ENCODE data around the gene DMRTB1. TPM values are rescaled to one million over a fixed set of nuclear protein-coding genes. Genes with fewer than 3 reads are reported as not detected.
A peak's percentile ranks its signal among the peaks of the same experiment; 100 is the strongest.

Gene DMRTB1
- total and polyA plus RNA-seq, 9 of the 15 experiments (the other 6 are each of a cell fraction or from before 2014, with no cell fraction given) = 0.06 to 0.35 (median 0.13) TPM; not detected in 3

- TF ChIP-seq CHD4 (IDR thresholded peaks at IDR 0.05; ENCODE audit: insufficient read depth, insufficient replicate concordance, low read depth, low read length, poor library complexity, severe bottlenecking) (no peak), CXXC5 (CRISPR knock-in tag; IDR thresholded peaks at IDR 0.05) (no peak), L3MBTL2 (IDR thresholded peaks at IDR 0.05) (peak; percentile 39; the same call in 1 of the 2 replicates), NEUROD1 (IDR thresholded peaks at IDR 0.05; ENCODE audit: borderline replicate concordance, low read depth, low read length, partially characterized antibody) (peak; percentile 10), E2F6 (IDR thresholded peaks at IDR 0.05; ENCODE audit: borderline replicate concordance in 1 of 2, extremely low read depth in 1 of 2, insufficient read depth in 1 of 2, insufficient read length in 1 of 2, low read depth in 1 of 2, low read length in 1 of 2, poor library complexity in 1 of 2, severe bottlenecking in 1 of 2) (peak in 1 of 2 experiments; percentile 10), MXI1 (IDR thresholded peaks at IDR 0.05; ENCODE audit: low read depth, low read length) (0 out of 2 replicates have a peak, but pooled peaks have one; percentile 17), ZBTB40 (IDR thresholded peaks at IDR 0.05) (no peak), ZBTB40 (CRISPR knock-in tag; IDR thresholded peaks at IDR 0.05) (no peak), SMC3 (conservative IDR thresholded peaks at IDR 0.05; ENCODE audit: insufficient read depth, low read depth, low read length) (peak; percentile 46; the same call in 1 of the 2 replicates), CTCF (IDR thresholded peaks at IDR 0.05 in 2 of 3, conservative IDR thresholded peaks at IDR 0.05 in 1 of 3; ENCODE audit: insufficient read depth in 2 of 3, low read depth in 1 of 3, low read length in 3 of 3) (peak; percentile 88 to 97 (median 93)), HMGN3 (IDR thresholded peaks at IDR 0.05; ENCODE audit: borderline replicate concordance, extremely low read depth, insufficient read length, low read depth, low read length) (peak; percentile 57), VEZF1 (CRISPR knock-in tag; IDR thresholded peaks at IDR 0.05) (peak; percentile 70)
Observed at GRCh38 chr1:53470155-53470554, 11.0 kb downstream of the DMRTB1 start (continued).

Measured in K562 (cell line).